Measurements from ENCODE around the gene IL1RAPL1.
"Not testable (repeated sequence)": the region's sequence is repeated elsewhere in the genome, so short reads cannot be mapped to it uniquely, and the experiment has no call there.

Gene IL1RAPL1

GRCh38 chrX:28756647-28757046 is 169.4 kb downstream of the IL1RAPL1 start:
- no peaks in the 10 kb centered on the region for H3K9me3 ChIP-seq (ENCODE audit: control insufficient read depth, insufficient read depth, low read depth, low read length)
- H3K4me3 ChIP-seq (ENCODE audit: low read depth, low read length): no peak overlapping the region
- H3K27me3 ChIP-seq (ENCODE audit: control insufficient read depth, insufficient read depth, low read length): no peaks in the 10 kb centered on the region; the same call in 1 of the 2 replicates
- no peaks in the 10 kb centered on the region for H3K36me3 ChIP-seq (ENCODE audit: control insufficient read depth, insufficient read depth, low read length)
- H3K27ac ChIP-seq (ENCODE audit: low read depth, low read length): no peak overlapping the region
- H3K9ac ChIP-seq (ENCODE audit: low read length): no peak overlapping the region
- no peaks in the 10 kb centered on the region for H3K4me1 ChIP-seq (ENCODE audit: control insufficient read depth, insufficient read depth, low read length)

GRCh38 chrX:28757290-28757689 is 170.0 kb downstream of the IL1RAPL1 start:
- Histone ChIP-seq H3K27me3 (ENCODE audit: control insufficient read depth, insufficient read depth, low read length) (no peaks in the 10 kb centered on the region; the same call in 1 of the 2 replicates), H3K4me1 (ENCODE audit: control insufficient read depth, insufficient read depth, low read length) (no peaks in the 10 kb centered on the region), H3K36me3 (ENCODE audit: control insufficient read depth, insufficient read depth, low read length) (no peaks in the 10 kb centered on the region), H3K4me3 (ENCODE audit: low read depth, low read length) (no peak overlapping the region), H3K9ac (ENCODE audit: low read length) (no peak overlapping the region), H3K27ac (ENCODE audit: low read depth, low read length) (no peak overlapping the region), H3K9me3 (ENCODE audit: control insufficient read depth, insufficient read depth, low read depth, low read length) (no peaks in the 10 kb centered on the region)

- H3K9ac ChIP-seq (ENCODE audit: low read length); H3K27ac ChIP-seq (ENCODE audit: low read depth, low read length): not testable (repeated sequence)
Measured at GRCh38 chrX:28766561-28766960, 179.3 kb downstream of the IL1RAPL1 start.

GRCh38 chrX:28773807-28774206 is 186.6 kb downstream of the IL1RAPL1 start:
- Histone ChIP-seq H3K9ac (ENCODE audit: low read length) (no peak overlapping the region), H3K36me3 (ENCODE audit: control insufficient read depth, insufficient read depth, low read length) (no peaks in the 10 kb centered on the region), H3K27ac (ENCODE audit: low read depth, low read length) (no peak overlapping the region), H3K27me3 (ENCODE audit: control insufficient read depth, insufficient read depth, low read length) (no peaks in the 10 kb centered on the region; the same call in 1 of the 2 replicates), H3K4me3 (ENCODE audit: low read depth, low read length) (no peak overlapping the region), H3K4me1 (ENCODE audit: control insufficient read depth, insufficient read depth, low read length) (no peaks in the 10 kb centered on the region), H3K9me3 (ENCODE audit: control insufficient read depth, insufficient read depth, low read depth, low read length) (no peaks in the 10 kb centered on the region)

More at GRCh38 chrX:28766561-28766960, 179.3 kb downstream of the IL1RAPL1 start:
- H3K9me3 ChIP-seq (ENCODE audit: control insufficient read depth, insufficient read depth, low read depth, low read length); H3K27me3 ChIP-seq (ENCODE audit: control insufficient read depth, insufficient read depth, low read length); H3K4me3 ChIP-seq (ENCODE audit: low read depth, low read length); H3K4me1 ChIP-seq (ENCODE audit: control insufficient read depth, insufficient read depth, low read length); H3K36me3 ChIP-seq (ENCODE audit: control insufficient read depth, insufficient read depth, low read length): not testable (repeated sequence)

GRCh38 chrX:28787206-28787605 is 200.0 kb downstream of the IL1RAPL1 start:
- no peak overlapping the region for H3K4me3 ChIP-seq (ENCODE audit: low read depth, low read length)

GRCh38 chrX:28800671-28801070 is 213.4 kb downstream of the IL1RAPL1 start:
- H3K36me3 ChIP-seq (ENCODE audit: control insufficient read depth, insufficient read depth, low read length); H3K4me3 ChIP-seq (ENCODE audit: low read depth, low read length); H3K27me3 ChIP-seq (ENCODE audit: control insufficient read depth, insufficient read depth, low read length); H3K4me1 ChIP-seq (ENCODE audit: control insufficient read depth, insufficient read depth, low read length); H3K27ac ChIP-seq (ENCODE audit: low read depth, low read length); H3K9ac ChIP-seq (ENCODE audit: low read length): not testable (repeated sequence)
- peaks cover 20% of the 10 kb centered on the region for H3K9me3 ChIP-seq (ENCODE audit: control insufficient read depth, insufficient read depth, low read depth, low read length)

More at GRCh38 chrX:28787206-28787605, 200.0 kb downstream of the IL1RAPL1 start:
- Histone ChIP-seq H3K27me3 (ENCODE audit: control insufficient read depth, insufficient read depth, low read length) (no peaks in the 10 kb centered on the region; the same call in 1 of the 2 replicates), H3K9me3 (ENCODE audit: control insufficient read depth, insufficient read depth, low read depth, low read length) (no peaks in the 10 kb centered on the region), H3K4me1 (ENCODE audit: control insufficient read depth, insufficient read depth, low read length) (no peaks in the 10 kb centered on the region), H3K36me3 (ENCODE audit: control insufficient read depth, insufficient read depth, low read length) (no peaks in the 10 kb centered on the region), H3K9ac (ENCODE audit: low read length) (no peak overlapping the region), H3K27ac (ENCODE audit: low read depth, low read length) (no peak overlapping the region)

GRCh38 chrX:28802625-28803024 is 215.4 kb downstream of the IL1RAPL1 start:
- no peak overlapping the region for H3K9ac ChIP-seq (ENCODE audit: low read length)
- no peak overlapping the region for H3K27ac ChIP-seq (ENCODE audit: low read depth, low read length)
- no peaks in the 10 kb centered on the region for H3K4me1 ChIP-seq (ENCODE audit: control insufficient read depth, insufficient read depth, low read length)
- H3K36me3 ChIP-seq (ENCODE audit: control insufficient read depth, insufficient read depth, low read length): no peaks in the 10 kb centered on the region
- no peak overlapping the region for H3K4me3 ChIP-seq (ENCODE audit: low read depth, low read length)
- no peaks in the 10 kb centered on the region; the same call in 1 of the 2 replicates for H3K27me3 ChIP-seq (ENCODE audit: control insufficient read depth, insufficient read depth, low read length)
- peaks cover 6% of the 10 kb centered on the region for H3K9me3 ChIP-seq (ENCODE audit: control insufficient read depth, insufficient read depth, low read depth, low read length)

- H3K27ac ChIP-seq (ENCODE audit: low read depth, low read length): no peak overlapping the region
- H3K27me3 ChIP-seq (ENCODE audit: control insufficient read depth, insufficient read depth, low read length): no peaks in the 10 kb centered on the region
- H3K4me3 ChIP-seq (ENCODE audit: low read depth, low read length): no peak overlapping the region
- no peak overlapping the region for H3K9ac ChIP-seq (ENCODE audit: low read length)
- no peaks in the 10 kb centered on the region for H3K9me3 ChIP-seq (ENCODE audit: control insufficient read depth, insufficient read depth, low read depth, low read length)
- no peaks in the 10 kb centered on the region for H3K36me3 ChIP-seq (ENCODE audit: control insufficient read depth, insufficient read depth, low read length)
- no peaks in the 10 kb centered on the region for H3K4me1 ChIP-seq (ENCODE audit: control insufficient read depth, insufficient read depth, low read length)
Measured at GRCh38 chrX:28835991-28836390, 248.7 kb downstream of the IL1RAPL1 start.

GRCh38 chrX:28843817-28844216 is 256.6 kb downstream of the IL1RAPL1 start:
- H3K27me3 ChIP-seq (ENCODE audit: control insufficient read depth, insufficient read depth, low read length): peaks cover 6% of the 10 kb centered on the region; the same call in 1 of the 2 replicates
- no peaks in the 10 kb centered on the region for H3K36me3 ChIP-seq (ENCODE audit: control insufficient read depth, insufficient read depth, low read length)
- H3K9me3 ChIP-seq (ENCODE audit: control insufficient read depth, insufficient read depth, low read depth, low read length): no peaks in the 10 kb centered on the region
- H3K4me1 ChIP-seq (ENCODE audit: control insufficient read depth, insufficient read depth, low read length): peaks cover 21% of the 10 kb centered on the region
- no peak overlapping the region for H3K9ac ChIP-seq (ENCODE audit: low read length)
- H3K27ac ChIP-seq (ENCODE audit: low read depth, low read length): peak overlapping the region; percentile 67
- no peak overlapping the region for H3K4me3 ChIP-seq (ENCODE audit: low read depth, low read length)

GRCh38 chrX:28847423-28847822 is 260.2 kb downstream of the IL1RAPL1 start:
- peaks cover 6% of the 10 kb centered on the region; the same call in 1 of the 2 replicates for H3K27me3 ChIP-seq (ENCODE audit: control insufficient read depth, insufficient read depth, low read length)
- no peak overlapping the region for H3K27ac ChIP-seq (ENCODE audit: low read depth, low read length)
- H3K4me3 ChIP-seq (ENCODE audit: low read depth, low read length): no peak overlapping the region
- H3K36me3 ChIP-seq (ENCODE audit: control insufficient read depth, insufficient read depth, low read length): no peaks in the 10 kb centered on the region
- no peak overlapping the region for H3K9ac ChIP-seq (ENCODE audit: low read length)
- H3K4me1 ChIP-seq (ENCODE audit: control insufficient read depth, insufficient read depth, low read length): peaks cover 32% of the 10 kb centered on the region
- H3K9me3 ChIP-seq (ENCODE audit: control insufficient read depth, insufficient read depth, low read depth, low read length): no peaks in the 10 kb centered on the region

GRCh38 chrX:28848707-28849106 is 261.5 kb downstream of the IL1RAPL1 start:
- peaks cover 26% of the 10 kb centered on the region for H3K4me1 ChIP-seq (ENCODE audit: control insufficient read depth, insufficient read depth, low read length)
- H3K36me3 ChIP-seq (ENCODE audit: control insufficient read depth, insufficient read depth, low read length): no peaks in the 10 kb centered on the region
- no peak overlapping the region for H3K9ac ChIP-seq (ENCODE audit: low read length)
- no peak overlapping the region for H3K4me3 ChIP-seq (ENCODE audit: low read depth, low read length)
- H3K9me3 ChIP-seq (ENCODE audit: control insufficient read depth, insufficient read depth, low read depth, low read length): no peaks in the 10 kb centered on the region
- H3K27me3 ChIP-seq (ENCODE audit: control insufficient read depth, insufficient read depth, low read length): peaks cover 6% of the 10 kb centered on the region; the same call in 1 of the 2 replicates
- H3K27ac ChIP-seq (ENCODE audit: low read depth, low read length): no peak overlapping the region

GRCh38 chrX:28850955-28851354 is 263.7 kb downstream of the IL1RAPL1 start:
- peaks cover under 1% of the 10 kb centered on the region; the same call in 1 of the 2 replicates for H3K27me3 ChIP-seq (ENCODE audit: control insufficient read depth, insufficient read depth, low read length)
- H3K4me3 ChIP-seq (ENCODE audit: low read depth, low read length): no peak overlapping the region
- H3K9me3 ChIP-seq (ENCODE audit: control insufficient read depth, insufficient read depth, low read depth, low read length): no peaks in the 10 kb centered on the region
- no peak overlapping the region for H3K27ac ChIP-seq (ENCODE audit: low read depth, low read length)
- H3K9ac ChIP-seq (ENCODE audit: low read length): no peak overlapping the region
- no peaks in the 10 kb centered on the region for H3K36me3 ChIP-seq (ENCODE audit: control insufficient read depth, insufficient read depth, low read length)
- peaks cover 16% of the 10 kb centered on the region for H3K4me1 ChIP-seq (ENCODE audit: control insufficient read depth, insufficient read depth, low read length)

Measured in HUES6 (cell line).